ENCODE data around the gene RNF208. TPM values are rescaled to one million over a fixed set of nuclear protein-coding genes. Genes with fewer than 3 reads are reported as not detected.
A peak's percentile ranks its signal among the peaks of the same experiment; 100 is the strongest.

The RNF208 gene
- total and polyA plus RNA-seq, 9 of the 15 experiments (the other 6 are each of a cell fraction or from before 2014, with no cell fraction given), result 0.15 to 6.9 (median 0.50) TPM; not detected in 2

DNA sequence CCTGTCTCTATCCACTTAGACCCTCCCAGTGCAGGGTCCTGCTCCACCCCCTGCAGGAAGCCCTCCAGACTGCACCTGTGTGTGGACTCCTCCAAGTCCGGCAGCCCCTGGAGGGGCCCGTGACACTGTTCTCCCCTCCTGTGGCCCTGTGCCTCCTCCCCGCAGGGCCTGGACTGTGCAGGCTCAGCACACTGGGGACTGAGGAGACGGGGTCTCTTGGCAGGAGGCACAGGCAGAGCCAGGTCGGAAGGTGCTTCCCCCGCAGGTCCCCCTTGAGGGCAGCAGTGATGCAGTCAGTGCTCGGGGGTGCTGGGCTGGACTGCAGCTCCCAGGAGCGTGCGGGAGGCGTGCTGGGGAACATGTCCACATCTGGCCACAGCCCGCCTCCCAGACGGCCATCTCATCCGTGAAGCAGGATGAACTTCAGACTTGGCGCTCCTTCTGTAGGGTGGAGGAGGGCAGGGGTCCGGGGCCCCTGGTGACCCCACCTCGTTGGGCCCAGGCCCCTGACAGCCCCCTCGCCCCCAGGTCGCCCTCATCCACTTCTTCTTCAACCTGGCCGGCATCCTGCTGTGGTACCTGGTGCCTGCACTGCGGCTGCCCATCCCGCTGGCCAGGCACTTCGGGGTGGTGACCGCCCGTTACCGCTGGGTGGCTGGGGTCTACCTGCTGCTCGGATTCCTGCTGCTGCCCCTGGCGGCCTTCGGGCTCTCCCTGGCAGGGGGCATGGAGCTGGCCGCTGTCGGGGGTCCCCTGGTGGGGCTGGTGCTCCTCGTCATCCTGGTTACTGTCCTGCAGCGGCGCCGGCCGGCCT is 13.6 kb upstream of the RNF208 start (continued):
- TF ChIP-seq SMAD4 (CRISPR knock-in tag; conservative IDR thresholded peaks at IDR 0.05) (no peak), ZNF512 (tag; IDR thresholded peaks at IDR 0.05) (no peak), ZNF778 (CRISPR knock-in tag; IDR thresholded peaks at IDR 0.05) (no peak), HNRNPH1 (optimal IDR thresholded peaks at IDR 0.05; ENCODE audit: low read depth, low read length) (no peak), ZFP36 (IDR thresholded peaks at IDR 0.05; ENCODE audit: low read depth, low read length, partially characterized antibody) (peak; percentile 66), ZNF324 (CRISPR knock-in tag; IDR thresholded peaks at IDR 0.05) (no peak), ZNF124 (CRISPR knock-in tag; IDR thresholded peaks at IDR 0.05) (no peak), RUNX1 (IDR thresholded peaks at IDR 0.05; ENCODE audit: low read depth) (no peak), ASH1L (IDR thresholded peaks at IDR 0.05; ENCODE audit: borderline replicate concordance, low read depth, partially characterized antibody) (no peak), TFAM (CRISPR knock-in tag; conservative IDR thresholded peaks at IDR 0.05) (no peak), ZNF699 (CRISPR knock-in tag; IDR thresholded peaks at IDR 0.05; ENCODE audit: insufficient replicate concordance) (no peak), GATAD2B (IDR thresholded peaks at IDR 0.05; ENCODE audit: borderline replicate concordance) (no peak), ZBTB7A (IDR thresholded peaks at IDR 0.05; ENCODE audit: borderline replicate concordance, control insufficient read depth, low read depth, low read length) (peak; percentile 35; the same call in 1 of the 2 replicates), ZNF436 (CRISPR knock-in tag; IDR thresholded peaks at IDR 0.05) (no peak), RBM14 (IDR thresholded peaks at IDR 0.05; ENCODE audit: borderline replicate concordance, insufficient read depth, low read depth, low read length) (no peak), HMBOX1 (IDR thresholded peaks at IDR 0.05) (no peak)
- TF ChIP-seq, protein P1, sequence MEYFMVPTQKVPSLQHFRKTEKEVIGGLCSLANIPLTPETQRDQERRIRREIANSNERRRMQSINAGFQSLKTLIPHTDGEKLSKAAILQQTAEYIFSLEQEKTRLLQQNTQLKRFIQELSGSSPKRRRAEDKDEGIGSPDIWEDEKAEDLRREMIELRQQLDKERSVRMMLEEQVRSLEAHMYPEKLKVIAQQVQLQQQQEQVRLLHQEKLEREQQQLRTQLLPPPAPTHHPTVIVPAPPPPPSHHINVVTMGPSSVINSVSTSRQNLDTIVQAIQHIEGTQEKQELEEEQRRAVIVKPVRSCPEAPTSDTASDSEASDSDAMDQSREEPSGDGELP (CRISPR knock-in tag; IDR thresholded peaks at IDR 0.05; ENCODE audit: borderline replicate concordance), result no peak
- TF ChIP-seq, protein P2, sequence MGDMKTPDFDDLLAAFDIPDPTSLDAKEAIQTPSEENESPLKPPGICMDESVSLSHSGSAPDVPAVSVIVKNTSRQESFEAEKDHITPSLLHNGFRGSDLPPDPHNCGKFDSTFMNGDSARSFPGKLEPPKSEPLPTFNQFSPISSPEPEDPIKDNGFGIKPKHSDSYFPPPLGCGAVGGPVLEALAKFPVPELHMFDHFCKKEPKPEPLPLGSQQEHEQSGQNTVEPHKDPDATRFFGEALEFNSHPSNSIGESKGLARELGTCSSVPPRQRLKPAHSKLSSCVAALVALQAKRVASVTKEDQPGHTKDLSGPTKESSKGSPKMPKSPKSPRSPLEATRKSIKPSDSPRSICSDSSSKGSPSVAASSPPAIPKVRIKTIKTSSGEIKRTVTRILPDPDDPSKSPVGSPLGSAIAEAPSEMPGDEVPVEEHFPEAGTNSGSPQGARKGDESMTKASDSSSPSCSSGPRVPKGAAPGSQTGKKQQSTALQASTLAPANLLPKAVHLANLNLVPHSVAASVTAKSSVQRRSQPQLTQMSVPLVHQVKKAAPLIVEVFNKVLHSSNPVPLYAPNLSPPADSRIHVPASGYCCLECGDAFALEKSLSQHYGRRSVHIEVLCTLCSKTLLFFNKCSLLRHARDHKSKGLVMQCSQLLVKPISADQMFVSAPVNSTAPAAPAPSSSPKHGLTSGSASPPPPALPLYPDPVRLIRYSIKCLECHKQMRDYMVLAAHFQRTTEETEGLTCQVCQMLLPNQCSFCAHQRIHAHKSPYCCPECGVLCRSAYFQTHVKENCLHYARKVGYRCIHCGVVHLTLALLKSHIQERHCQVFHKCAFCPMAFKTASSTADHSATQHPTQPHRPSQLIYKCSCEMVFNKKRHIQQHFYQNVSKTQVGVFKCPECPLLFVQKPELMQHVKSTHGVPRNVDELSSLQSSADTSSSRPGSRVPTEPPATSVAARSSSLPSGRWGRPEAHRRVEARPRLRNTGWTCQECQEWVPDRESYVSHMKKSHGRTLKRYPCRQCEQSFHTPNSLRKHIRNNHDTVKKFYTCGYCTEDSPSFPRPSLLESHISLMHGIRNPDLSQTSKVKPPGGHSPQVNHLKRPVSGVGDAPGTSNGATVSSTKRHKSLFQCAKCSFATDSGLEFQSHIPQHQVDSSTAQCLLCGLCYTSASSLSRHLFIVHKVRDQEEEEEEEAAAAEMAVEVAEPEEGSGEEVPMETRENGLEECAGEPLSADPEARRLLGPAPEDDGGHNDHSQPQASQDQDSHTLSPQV (IDR thresholded peaks at IDR 0.05), result no peak

All from K562 (cell line).